Neural progenitor cell (in vitro differentiated cells): ENCODE results near the gene MOG. TPM values are rescaled to one million over a fixed set of nuclear protein-coding genes. Genes with fewer than 3 reads are reported as not detected.

Experiments
- DNase-seq: peaks from one replicate; pipeline ENCODE4 v3.0.0-alpha.2; 2016; ENCODE audit warnings: low spot score
- H2AFZ ChIP-seq: fragments of 200-600 bp; sonication (generic); replicated peaks from 2 replicates; pipeline ENCODE4 v1.6.1; 2016; ENCODE audit warnings: antibody characterized with exemption
- H3F3A ChIP-seq: fragments of 200-600 bp; sonication (generic); 2 replicates; pipeline ENCODE4 v1.6.1; 2016; ENCODE audit warnings: antibody characterized with exemption, low read depth
- H3K27ac ChIP-seq: fragments of 200-600 bp; sonication (generic); 2 replicates; pipeline ENCODE4 v1.5.1; 2016; ENCODE audit warnings: mild to moderate bottlenecking
- H3K27me3 ChIP-seq: fragments of 200-600 bp; sonication (generic); 2 replicates; pipeline ENCODE4 v1.6.1; 2016; ENCODE audit warnings: mild to moderate bottlenecking, moderate library complexity
- H3K36me3 ChIP-seq: fragments of 200-600 bp; sonication (generic); 2 replicates; pipeline ENCODE4 v1.5.1; 2016
- H3K4me1 ChIP-seq: fragments of 200-600 bp; sonication (generic); 2 replicates; pipeline ENCODE4 v1.6.1; 2016; ENCODE audit warnings: mixed run types
- H3K4me2 ChIP-seq: fragments of 200-600 bp; sonication (generic); 2 replicates; pipeline ENCODE4 v1.6.1; 2016
- H3K4me3 ChIP-seq: fragments of 200-600 bp; sonication (generic); 2 replicates; pipeline ENCODE4 v1.5.1; 2016
- H3K79me2 ChIP-seq: fragments of 200-600 bp; sonication (generic); 2 replicates; pipeline ENCODE4 v1.6.1; 2016; ENCODE audit warnings: low read depth
- H3K9ac ChIP-seq: fragments of 200-600 bp; sonication (generic); 2 replicates; pipeline ENCODE4 v1.6.1; 2016
- H3K9me3 ChIP-seq: fragments of 200-600 bp; sonication (generic); 2 replicates; pipeline ENCODE4 v1.5.1; 2016; ENCODE audit warnings: low read depth
- H4K20me1 ChIP-seq: fragments of 200-600 bp; sonication (generic); 2 replicates; pipeline ENCODE4 v1.6.1; 2016; ENCODE audit warnings: low read depth
- H3K27ac Mint-ChIP-seq: 3 replicates; pipeline ENCODE4 v1.8.0; 2021; ENCODE audit warnings: mixed read lengths
- H3K27me3 Mint-ChIP-seq: 2 replicates; pipeline ENCODE4 v1.8.0; 2022; ENCODE audit warnings: low read depth, mild to moderate bottlenecking, inconsistent platforms, moderate library complexity, mixed read lengths; ENCODE audit not compliant: insufficient read depth
- H3K36me3 Mint-ChIP-seq: 3 replicates; pipeline ENCODE4 v1.8.0; 2021; ENCODE audit warnings: mixed read lengths
- H3K4me1 Mint-ChIP-seq: 3 replicates; pipeline ENCODE4 v1.8.0; 2021; ENCODE audit warnings: mixed read lengths
- H3K4me3 Mint-ChIP-seq: 3 replicates; pipeline ENCODE4 v1.8.0; 2021; ENCODE audit warnings: mild to moderate bottlenecking, moderate library complexity, mixed read lengths
- H3K9me3 Mint-ChIP-seq: 3 replicates; pipeline ENCODE4 v1.8.0; 2020; ENCODE audit warnings: mixed read lengths
- CTCF ChIP-seq: fragments of 200-600 bp; sonication (generic); IDR thresholded peaks from 2 replicates; pipeline ENCODE4 v1.5.1; 2017; ENCODE audit warnings: antibody characterized with exemption, mild to moderate bottlenecking
- EZH2 ChIP-seq: fragments of 200-600 bp; sonication (generic); IDR thresholded peaks from 2 replicates; pipeline ENCODE4 v1.6.1; 2017; ENCODE audit warnings: antibody characterized with exemption, mild to moderate bottlenecking, moderate library complexity
- EZH2phosphoT487 ChIP-seq: fragments of 200-600 bp; sonication (generic); IDR thresholded peaks from 2 replicates; pipeline ENCODE4 v1.6.1; 2017; ENCODE audit warnings: antibody characterized with exemption
- total RNA-seq: library from RNA; depleted of rRNA; stranded (reverse); fragments of >200 nt; gene quantifications from 2 replicates; pipeline ENCODE4 v1.2.3, GENCODE V29; 2015; ENCODE audit warnings: low replicate concordance

Gene MOG
- total RNA-seq, 1 donor from 2014 or later = not detected

GRCh38 chr6:29649701-29650673 lies 6.9 kb upstream of the MOG start:
- no peak overlapping the region for H3K9ac ChIP-seq
- no peak overlapping the region for H3K27ac ChIP-seq
- H3K36me3 ChIP-seq = no peaks in the 10 kb centered on the region
- no peaks in the 10 kb centered on the region for H3K4me1 ChIP-seq
- no peaks in the 10 kb centered on the region for H3K27me3 ChIP-seq
- Mint-ChIP-seq H3K4me3 (peak overlapping the region; percentile 88), H3K27ac (peak overlapping the region; percentile 93), H3K36me3 (no peaks in the 10 kb centered on the region), H3K9me3 (no peaks in the 10 kb centered on the region), H3K27me3 (no peaks in the 10 kb centered on the region), H3K4me1 (peaks cover 8% of the 10 kb centered on the region)
- TF ChIP-seq CTCF = peak; percentile 94
- TF ChIP-seq EZH2phosphoT487 = no peak
- TF ChIP-seq EZH2 = no peak
- peak; percentile 99 for DNase-seq
- peak overlapping the region; percentile 84 for H3K4me2 ChIP-seq
- no peaks in the 10 kb centered on the region for H3K9me3 ChIP-seq
- peaks cover 13% of the 10 kb centered on the region for H3F3A ChIP-seq
- no peaks in the 10 kb centered on the region for H3K79me2 ChIP-seq
- no peaks in the 10 kb centered on the region for H4K20me1 ChIP-seq
- H3K4me3 ChIP-seq = peak overlapping the region; percentile 50
- H2AFZ ChIP-seq = peak overlapping the region; percentile 95

GRCh38 chr6:29651413-29652197 lies 5.3 kb upstream of the MOG start:
- no peaks in the 10 kb centered on the region for H3K9me3 ChIP-seq
- no peaks in the 10 kb centered on the region for H3K4me1 ChIP-seq
- H3F3A ChIP-seq = peaks cover 15% of the 10 kb centered on the region
- Mint-ChIP-seq H3K4me1 (peaks cover 8% of the 10 kb centered on the region), H3K4me3 (no peak overlapping the region), H3K36me3 (no peaks in the 10 kb centered on the region), H3K27me3 (no peaks in the 10 kb centered on the region), H3K27ac (no peak overlapping the region), H3K9me3 (no peaks in the 10 kb centered on the region)
- no peak overlapping the region for H3K9ac ChIP-seq
- DNase-seq = peak; percentile 21
- H3K4me2 ChIP-seq = no peak overlapping the region
- no peaks in the 10 kb centered on the region for H3K27me3 ChIP-seq
- H4K20me1 ChIP-seq = no peaks in the 10 kb centered on the region
- no peak overlapping the region for H2AFZ ChIP-seq
- no peaks in the 10 kb centered on the region for H3K79me2 ChIP-seq
- no peak overlapping the region for H3K4me3 ChIP-seq
- no peak for TF ChIP-seq EZH2phosphoT487
- TF ChIP-seq EZH2 = no peak
- peak; percentile 71 for TF ChIP-seq CTCF
- no peak overlapping the region for H3K27ac ChIP-seq
- no peaks in the 10 kb centered on the region for H3K36me3 ChIP-seq

- H3K27ac Mint-ChIP-seq = no peak overlapping the region
- H4K20me1 ChIP-seq = no peaks in the 10 kb centered on the region
- no peak overlapping the region for H2AFZ ChIP-seq
- H3K27ac ChIP-seq = no peak overlapping the region
- no peaks in the 10 kb centered on the region for H3K27me3 ChIP-seq
- no peak overlapping the region for H3K4me3 Mint-ChIP-seq
- H3K36me3 Mint-ChIP-seq = no peaks in the 10 kb centered on the region
- H3K9me3 Mint-ChIP-seq = no peaks in the 10 kb centered on the region
- H3K36me3 ChIP-seq = no peaks in the 10 kb centered on the region
- H3F3A ChIP-seq = peaks cover 15% of the 10 kb centered on the region
- TF ChIP-seq CTCF (no peak), EZH2 (no peak), EZH2phosphoT487 (no peak)
- no peak overlapping the region for H3K4me3 ChIP-seq
- no peaks in the 10 kb centered on the region for H3K27me3 Mint-ChIP-seq
- no peaks in the 10 kb centered on the region for H3K4me1 ChIP-seq
- no peak overlapping the region for H3K9ac ChIP-seq
- H3K4me1 Mint-ChIP-seq = peaks cover 8% of the 10 kb centered on the region
- H3K9me3 ChIP-seq = no peaks in the 10 kb centered on the region
- H3K4me2 ChIP-seq = no peak overlapping the region
- no peak for DNase-seq
- H3K79me2 ChIP-seq = no peaks in the 10 kb centered on the region
Measured at GRCh38 chr6:29652198-29652584, 4.7 kb upstream of the MOG start.
